Mononuclear cell (primary cell): ENCODE results near the gene MIER2. TPM values are rescaled to one million over a fixed set of nuclear protein-coding genes. Genes with fewer than 3 reads are reported as not detected.

Experiments
- H3K27me3 ChIP-seq: 2 replicates; pipeline ENCODE4 v1.6.0; 2011; ENCODE audit warnings: low read length, control low read depth; ENCODE audit not compliant: insufficient read depth
- H3K4me1 ChIP-seq: 2 replicates; pipeline ENCODE4 v1.5.1; 2011; ENCODE audit warnings: mild to moderate bottlenecking, low read length, control low read depth; ENCODE audit not compliant: insufficient read depth
- H3K4me3 ChIP-seq: 2 replicates; pipeline ENCODE4 v1.5.1; 2011; ENCODE audit warnings: mild to moderate bottlenecking, low read length, moderate library complexity
- H3K9me3 ChIP-seq: 2 replicates; pipeline ENCODE4 v1.5.1; 2011; ENCODE audit warnings: low read depth, mild to moderate bottlenecking, control low read depth, low read length
- total RNA-seq: library from RNA; depleted of rRNA; stranded (reverse); fragments of >200 nt; gene quantifications from one replicate; pipeline ENCODE4 v1.2.3, GENCODE V29; 2012

Gene MIER2
- total RNA-seq, 1 donor = 4.3 TPM

DNA sequence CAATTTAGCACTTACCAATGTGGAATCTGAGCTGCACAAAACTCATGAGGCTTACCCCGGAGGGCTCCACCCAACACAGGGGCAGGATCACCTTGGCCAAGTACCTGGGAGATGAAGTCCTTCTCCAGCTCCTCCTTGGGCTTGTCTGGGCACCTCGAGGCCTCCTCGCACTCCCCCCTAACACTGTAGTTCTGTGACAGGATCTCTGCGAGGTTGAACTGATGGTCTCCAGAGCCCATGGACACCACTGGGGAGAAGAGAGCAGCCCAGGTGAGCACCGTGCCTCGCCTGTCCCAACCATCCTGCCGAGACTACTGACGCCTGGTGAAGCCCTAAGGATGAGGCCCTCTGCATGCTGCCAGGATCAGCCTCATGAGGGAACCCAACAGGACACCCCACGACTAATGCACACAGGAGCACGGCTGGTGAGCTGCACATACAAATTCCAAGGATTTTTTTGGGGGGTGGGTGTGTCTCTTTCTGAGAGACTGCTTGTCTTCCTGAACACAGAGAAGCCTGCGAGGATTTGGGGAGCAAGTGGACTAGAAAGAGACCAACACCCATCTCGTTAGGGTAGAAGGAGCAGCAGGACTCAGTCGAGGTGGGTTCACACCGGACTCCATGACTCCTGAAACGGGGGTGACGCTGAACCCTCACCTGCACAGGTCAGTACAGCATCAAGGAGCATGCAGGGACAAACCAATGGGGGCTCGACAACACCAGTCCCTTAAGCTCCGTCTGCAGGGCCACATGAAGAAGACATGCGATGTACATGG is 10.1 kb downstream of the MIER2 start:
- no peaks in the 10 kb centered on the region for H3K27me3 ChIP-seq
- H3K9me3 ChIP-seq = no peaks in the 10 kb centered on the region
- no peak overlapping the region for H3K4me3 ChIP-seq
- peaks cover 13% of the 10 kb centered on the region for H3K4me1 ChIP-seq

DNA sequence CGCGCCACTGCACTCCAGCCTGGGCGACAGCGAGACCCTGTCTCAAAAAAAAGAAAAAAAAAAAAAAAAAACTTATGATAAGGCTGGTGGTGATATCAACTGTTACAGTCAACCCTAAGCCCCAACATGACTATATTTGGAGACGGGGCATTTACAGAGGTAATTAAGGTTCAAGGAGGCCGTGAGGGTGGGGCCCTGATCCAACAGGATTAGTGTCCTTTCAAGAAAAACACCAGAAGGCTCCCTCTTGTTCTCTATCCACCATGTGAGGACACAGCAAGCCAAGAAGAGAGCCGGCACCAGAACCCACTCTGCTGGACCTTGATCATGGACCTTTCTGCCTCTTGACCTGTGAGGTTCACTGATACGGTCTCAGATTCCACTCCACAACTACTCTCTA is 14.1 kb downstream of the MIER2 start:
- H3K4me1 ChIP-seq = no peaks in the 10 kb centered on the region
- H3K4me3 ChIP-seq = no peak overlapping the region
- no peaks in the 10 kb centered on the region for H3K27me3 ChIP-seq
- peaks cover 9% of the 10 kb centered on the region for H3K9me3 ChIP-seq

DNA sequence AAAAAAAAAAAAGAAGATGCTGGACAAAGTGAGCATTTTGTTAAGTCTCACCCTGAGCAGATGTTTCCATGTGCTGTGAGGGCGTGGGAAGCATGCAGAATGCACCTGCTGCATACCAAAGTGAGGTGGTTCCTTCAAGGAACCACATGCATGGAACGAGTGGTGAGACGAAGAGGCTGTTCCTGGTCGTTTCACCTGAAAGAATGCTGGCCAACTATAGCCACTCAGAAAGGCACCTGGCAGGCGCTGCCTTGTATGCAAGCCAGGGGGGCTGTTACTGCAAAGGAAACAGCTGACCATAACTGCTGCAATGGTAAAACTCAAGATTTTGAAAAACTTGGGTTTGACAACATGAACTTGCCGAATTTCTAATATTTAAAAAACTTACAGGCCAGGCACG is 14.7 kb downstream of the MIER2 start:
- Histone ChIP-seq H3K9me3 (peaks cover 9% of the 10 kb centered on the region), H3K4me3 (no peak overlapping the region), H3K4me1 (no peaks in the 10 kb centered on the region), H3K27me3 (no peaks in the 10 kb centered on the region)

DNA sequence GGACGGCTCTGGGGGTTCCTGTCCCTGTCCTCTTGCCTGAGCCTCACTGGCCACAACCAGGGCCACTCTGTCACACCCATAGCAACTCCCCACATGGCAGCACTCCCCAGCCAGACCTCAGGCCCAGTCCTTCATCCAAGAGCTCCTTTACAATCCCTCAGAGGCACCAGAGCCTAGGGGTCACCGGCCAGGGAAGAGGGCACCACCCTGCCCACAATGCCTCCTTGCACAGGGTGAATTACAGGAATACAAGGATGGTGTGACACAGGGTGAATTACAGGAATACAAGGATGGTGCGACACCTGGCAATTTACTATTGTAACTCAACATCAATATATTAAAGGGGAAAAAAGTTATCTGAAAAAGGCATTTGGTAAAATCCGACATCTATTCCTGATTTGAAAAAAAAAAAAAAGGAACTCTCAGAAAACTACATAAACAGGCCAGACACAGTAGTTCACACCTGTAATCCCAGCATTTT is 16.5 kb downstream of the MIER2 start:
- H3K4me1 ChIP-seq = no peaks in the 10 kb centered on the region
- no peaks in the 10 kb centered on the region for H3K27me3 ChIP-seq
- peaks cover 9% of the 10 kb centered on the region for H3K9me3 ChIP-seq
- no peak overlapping the region for H3K4me3 ChIP-seq

DNA sequence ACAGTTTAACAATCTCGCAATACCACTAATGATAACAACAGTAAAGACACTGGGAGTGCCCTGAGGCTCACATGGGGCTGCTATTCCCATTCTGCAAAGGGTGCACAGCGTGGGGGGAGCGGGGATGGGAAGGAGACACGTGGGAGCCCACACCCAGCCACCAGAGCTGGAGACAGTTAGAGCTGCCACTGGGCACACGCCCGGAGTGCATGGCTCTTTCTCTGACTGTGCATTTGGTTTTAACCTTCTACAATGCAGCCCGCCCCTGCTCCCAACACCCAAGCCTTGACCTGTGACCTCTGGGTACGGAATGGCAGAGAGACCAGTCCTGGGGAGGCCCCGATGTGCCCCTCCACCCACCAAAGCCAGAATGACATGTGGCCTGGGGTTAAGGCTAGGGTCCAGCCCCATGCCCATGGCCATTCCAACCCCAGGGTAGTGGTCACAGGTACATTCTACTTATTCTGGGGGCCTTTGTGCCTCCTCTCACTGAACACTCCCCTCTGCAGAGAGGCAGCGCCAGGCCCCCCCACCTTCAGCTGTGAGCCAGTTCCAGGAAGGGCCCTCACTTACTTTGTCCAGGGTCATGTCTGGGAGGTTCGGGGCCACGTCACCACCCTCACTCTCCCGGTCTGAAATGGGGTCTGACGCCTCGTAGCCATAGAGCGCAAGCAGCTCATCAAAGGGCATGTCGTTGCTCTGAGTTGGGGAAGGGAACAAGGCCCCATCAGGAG is 17.1 kb downstream of the MIER2 start:
- H3K4me1 ChIP-seq = no peaks in the 10 kb centered on the region
- H3K9me3 ChIP-seq = peaks cover 9% of the 10 kb centered on the region

DNA sequence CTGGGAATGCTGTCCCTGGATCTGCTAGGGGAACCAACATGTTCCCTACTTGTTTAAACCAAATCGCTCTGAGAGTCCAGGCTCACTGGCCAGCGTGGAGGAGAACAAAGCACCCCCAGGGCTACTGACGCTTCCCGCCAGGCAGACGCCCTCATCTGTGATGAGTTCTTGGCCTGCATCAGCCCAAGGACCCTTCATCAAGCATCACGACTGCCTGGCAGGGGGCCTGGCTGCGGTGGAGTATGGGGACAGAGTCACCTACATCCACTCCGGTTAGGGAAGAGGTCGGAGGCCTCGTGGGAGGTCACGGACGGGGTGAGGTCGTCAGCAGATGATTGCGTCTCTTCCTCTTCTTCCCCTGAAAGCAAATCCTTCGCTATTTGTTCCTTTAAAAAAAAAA is 17.7 kb downstream of the MIER2 start:
- no peaks in the 10 kb centered on the region for H3K27me3 ChIP-seq
- no peak overlapping the region for H3K4me3 ChIP-seq
- peaks cover 9% of the 10 kb centered on the region for H3K9me3 ChIP-seq
- no peaks in the 10 kb centered on the region for H3K4me1 ChIP-seq

More for the DNA sequence above, 17.1 kb downstream of the MIER2 start:
- no peaks in the 10 kb centered on the region for H3K27me3 ChIP-seq
- H3K4me3 ChIP-seq = no peak overlapping the region

DNA sequence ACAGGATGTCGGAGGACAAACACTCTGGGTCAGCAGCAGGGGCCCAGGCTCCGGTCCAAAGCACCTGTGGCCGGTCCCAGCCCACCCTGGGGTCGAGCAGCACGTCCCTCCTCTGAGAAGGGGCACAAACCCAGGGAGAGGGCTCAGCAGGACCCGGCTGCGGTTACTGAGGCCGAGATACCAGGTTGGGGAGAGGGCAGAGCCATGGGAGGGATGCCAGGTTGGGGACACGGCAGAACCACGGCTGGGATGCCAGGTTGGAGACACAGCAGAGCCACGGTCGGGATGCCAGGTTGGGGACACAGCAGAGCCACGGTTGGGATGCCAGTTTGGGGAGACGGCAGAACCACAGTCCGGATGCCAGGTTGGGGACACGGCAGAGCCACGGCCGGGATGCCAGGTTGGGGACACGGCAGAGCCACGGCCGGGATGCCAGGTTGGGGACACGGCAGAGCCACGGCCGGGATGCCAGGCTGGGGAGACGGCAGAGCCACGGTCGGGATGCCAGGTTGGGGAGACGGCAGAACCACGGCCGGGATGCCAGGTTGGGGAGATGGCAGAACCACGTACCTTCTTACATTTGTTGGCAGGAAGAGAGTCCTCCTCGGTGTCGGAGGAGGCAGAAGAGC is 18.5 kb downstream of the MIER2 start:
- Histone ChIP-seq H3K27me3 (no peaks in the 10 kb centered on the region), H3K9me3 (peaks cover 9% of the 10 kb centered on the region), H3K4me1 (no peaks in the 10 kb centered on the region), H3K4me3 (no peak overlapping the region)

DNA sequence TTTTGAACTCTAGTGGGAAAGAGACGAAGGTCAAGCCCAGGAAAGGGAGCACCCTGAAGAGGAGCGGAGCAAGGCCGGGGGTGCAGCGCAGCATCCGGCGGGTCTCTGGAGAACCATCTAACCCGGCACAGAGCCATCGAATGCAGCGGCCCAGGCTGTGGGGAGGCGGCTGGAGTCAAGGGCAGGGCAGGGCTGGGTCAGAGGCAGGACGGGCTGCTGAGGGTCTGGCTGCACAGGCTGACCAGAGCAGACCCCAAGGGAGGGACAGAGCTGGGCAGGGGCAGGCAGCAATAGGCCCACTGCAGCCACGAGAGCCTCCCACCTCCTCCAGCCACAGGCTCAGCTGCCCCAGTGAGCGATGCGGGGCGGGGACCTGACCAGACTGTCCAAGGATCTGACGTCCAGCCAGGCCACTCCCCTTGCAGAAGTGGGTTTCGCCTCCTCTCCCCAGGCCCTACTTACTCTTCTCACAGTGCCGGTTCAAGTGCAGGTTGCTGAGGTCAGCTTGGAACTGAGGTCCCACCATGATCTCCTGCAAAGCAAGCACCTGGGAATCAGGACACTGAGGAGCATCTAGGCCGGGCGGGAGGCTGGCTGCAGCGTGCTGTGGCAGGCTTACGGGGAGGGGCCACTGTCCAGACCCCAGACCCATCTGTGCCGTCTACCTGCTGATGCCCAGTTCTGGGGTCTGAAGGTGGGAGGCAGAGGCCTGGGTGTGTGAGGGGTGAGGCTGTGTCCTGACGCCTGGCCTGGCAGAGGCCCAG is 19.2 kb downstream of the MIER2 start:
- Histone ChIP-seq H3K27me3 (no peaks in the 10 kb centered on the region), H3K9me3 (peaks cover 9% of the 10 kb centered on the region), H3K4me1 (no peaks in the 10 kb centered on the region), H3K4me3 (no peak overlapping the region)

DNA sequence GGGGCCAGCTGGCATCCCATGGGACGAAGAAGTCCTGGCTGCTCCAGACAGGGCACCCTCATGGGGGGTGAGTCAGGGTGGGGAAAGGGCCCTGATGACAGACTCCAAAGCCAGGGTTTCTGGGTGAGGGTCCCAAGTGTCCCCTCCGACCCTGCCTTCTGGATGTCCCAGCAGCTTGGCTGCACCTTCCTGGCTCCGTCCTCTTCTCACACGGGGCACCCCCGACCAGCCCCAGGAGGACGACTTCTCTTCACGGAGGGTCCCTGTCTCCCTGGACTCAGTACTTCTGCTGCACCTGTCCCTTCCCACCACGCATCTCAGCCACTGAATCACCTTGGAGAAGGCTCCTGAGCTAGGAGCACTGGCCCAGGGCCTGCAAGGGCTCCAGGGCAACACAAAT is 19.9 kb downstream of the MIER2 start:
- no peak overlapping the region for H3K4me3 ChIP-seq
- H3K27me3 ChIP-seq = no peaks in the 10 kb centered on the region
- H3K4me1 ChIP-seq = no peaks in the 10 kb centered on the region
- peaks cover 9% of the 10 kb centered on the region for H3K9me3 ChIP-seq

DNA sequence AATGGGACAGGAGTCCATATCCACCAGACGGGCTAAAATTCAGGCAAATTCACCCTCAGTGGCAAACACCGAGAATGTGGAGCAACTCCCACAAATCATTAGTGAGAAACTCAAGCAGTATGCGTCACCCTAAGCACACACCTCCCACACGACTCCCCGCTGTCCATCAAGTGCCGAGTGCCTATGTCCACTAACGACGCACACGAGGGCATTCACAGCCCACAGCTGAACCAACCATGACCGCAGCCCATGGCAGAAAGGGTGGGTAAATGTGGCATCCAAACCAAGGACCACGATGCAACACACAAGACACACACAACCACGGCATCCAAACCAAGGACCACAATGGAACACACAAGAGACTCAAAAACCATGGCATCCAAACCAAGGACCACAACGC is 22.0 kb downstream of the MIER2 start:
- H3K9me3 ChIP-seq = no peaks in the 10 kb centered on the region
- no peaks in the 10 kb centered on the region for H3K4me1 ChIP-seq
- H3K4me3 ChIP-seq = no peak overlapping the region
- no peaks in the 10 kb centered on the region for H3K27me3 ChIP-seq

DNA sequence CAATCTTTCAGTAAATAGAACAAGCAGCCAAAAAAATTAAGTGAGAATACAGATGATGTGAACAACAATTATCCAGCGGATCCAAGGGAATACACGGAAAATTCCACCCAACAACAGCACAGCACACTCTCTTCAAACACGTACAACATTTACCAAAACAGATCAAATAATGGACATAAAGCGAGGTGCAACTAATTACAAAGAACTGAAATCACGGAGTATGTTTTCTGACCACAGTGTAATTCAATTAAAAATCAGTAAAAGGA is 26.2 kb downstream of the MIER2 start:
- Histone ChIP-seq H3K9me3 (no peaks in the 10 kb centered on the region), H3K4me3 (no peak overlapping the region), H3K27me3 (no peaks in the 10 kb centered on the region), H3K4me1 (no peaks in the 10 kb centered on the region)

DNA sequence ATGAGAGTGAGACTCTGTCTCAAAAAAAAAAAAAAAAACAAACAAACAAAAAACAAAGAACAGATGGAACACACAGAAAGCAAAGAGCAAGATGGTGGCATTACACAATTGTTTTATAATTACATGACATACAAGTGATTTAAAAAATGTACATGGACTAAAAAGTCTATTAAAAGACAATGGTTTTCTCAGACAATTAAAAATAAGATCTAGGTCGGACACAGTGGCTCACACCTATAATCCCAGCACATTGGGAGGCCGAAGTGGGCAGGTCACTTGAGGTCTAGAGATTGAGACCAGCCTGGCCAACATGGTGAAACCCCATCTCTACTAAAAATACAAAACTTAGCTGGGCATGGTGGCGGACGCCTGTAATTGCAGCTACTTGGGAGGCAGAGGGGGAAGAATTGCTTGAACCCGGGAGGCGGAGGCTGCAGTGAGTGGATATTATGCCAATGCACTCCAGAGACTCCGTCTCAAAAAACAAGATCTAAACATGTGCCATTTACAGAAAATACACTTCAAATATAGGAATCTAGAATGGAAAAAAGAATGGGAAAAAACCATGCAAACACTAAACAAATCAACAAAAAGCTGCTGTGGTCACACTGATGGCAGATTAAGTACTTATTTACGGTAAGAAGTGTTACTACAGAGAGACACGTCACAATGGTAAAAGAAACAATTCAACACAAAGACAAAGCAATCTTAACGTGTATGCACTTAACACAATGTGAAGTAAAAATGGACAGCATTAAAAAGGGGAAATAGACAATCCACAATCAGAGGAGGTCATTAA is 26.7 kb downstream of the MIER2 start:
- Histone ChIP-seq H3K9me3 (no peaks in the 10 kb centered on the region), H3K27me3 (no peaks in the 10 kb centered on the region), H3K4me3 (no peak overlapping the region), H3K4me1 (no peaks in the 10 kb centered on the region)

DNA sequence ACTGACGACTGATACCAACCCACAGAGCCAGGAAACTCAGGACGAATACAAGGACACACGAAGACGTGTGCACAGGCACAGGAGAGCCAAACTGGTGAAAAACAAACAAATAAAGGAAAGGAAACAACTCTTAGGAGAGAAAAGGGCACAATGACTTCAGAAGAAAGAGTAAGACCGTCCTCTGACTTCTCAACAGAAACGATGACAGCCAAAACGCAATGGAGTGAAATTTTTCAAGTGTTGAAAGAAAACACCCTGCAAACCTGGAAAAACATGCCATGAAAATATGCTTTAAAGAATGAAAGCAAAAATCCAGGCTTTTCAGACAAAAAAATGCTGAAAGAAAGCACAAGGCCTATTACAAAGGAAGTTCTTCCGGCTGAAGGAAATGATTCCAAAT is 28.8 kb downstream of the MIER2 start:
- Histone ChIP-seq H3K27me3 (no peaks in the 10 kb centered on the region), H3K4me1 (no peaks in the 10 kb centered on the region), H3K9me3 (no peaks in the 10 kb centered on the region), H3K4me3 (no peak overlapping the region)

DNA sequence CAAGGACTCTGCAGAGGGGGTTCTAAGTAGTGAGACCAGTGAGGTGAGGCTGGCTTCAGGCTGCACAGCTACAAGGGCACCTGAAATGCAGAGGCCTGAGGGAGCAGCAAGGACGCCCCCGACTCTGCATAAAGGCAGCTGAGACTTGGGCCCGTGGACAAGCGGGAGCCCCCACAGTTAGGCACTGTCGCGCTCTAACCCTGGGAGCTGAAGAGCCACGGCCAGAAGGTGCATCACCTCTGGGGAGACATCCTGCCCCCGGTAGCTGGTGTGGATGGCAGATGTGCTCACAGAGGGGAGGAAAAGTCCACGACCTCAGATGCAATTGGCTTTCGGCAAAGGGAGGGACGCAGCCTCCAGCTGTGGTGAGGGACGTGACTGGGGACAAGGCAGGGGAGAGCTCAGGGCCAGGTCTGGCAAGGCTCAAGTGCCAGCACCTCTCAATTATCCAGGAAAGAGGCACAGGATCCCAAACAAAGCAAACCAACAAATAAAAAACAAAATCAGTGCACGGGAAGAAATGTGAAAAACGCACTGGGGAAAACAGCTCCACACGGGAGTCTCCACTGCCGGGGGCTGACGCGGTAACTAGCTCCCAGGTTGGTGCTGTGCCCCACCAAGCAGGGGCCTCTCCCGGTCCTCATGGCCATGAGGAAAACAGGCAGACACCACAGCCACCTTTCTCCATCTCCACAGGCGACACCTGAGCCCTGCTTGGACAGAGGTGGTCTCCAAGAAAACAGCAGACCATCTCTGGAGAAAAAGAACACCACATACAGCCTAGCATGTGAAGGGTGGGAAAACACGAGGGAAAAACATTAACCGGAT is 30.4 kb downstream of the MIER2 start:
- no peaks in the 10 kb centered on the region for H3K9me3 ChIP-seq
- H3K4me1 ChIP-seq = no peaks in the 10 kb centered on the region
- no peak overlapping the region for H3K4me3 ChIP-seq
- H3K27me3 ChIP-seq = no peaks in the 10 kb centered on the region
